ENCODE data around the gene ATP1B2.

Gene ATP1B2

DNA sequence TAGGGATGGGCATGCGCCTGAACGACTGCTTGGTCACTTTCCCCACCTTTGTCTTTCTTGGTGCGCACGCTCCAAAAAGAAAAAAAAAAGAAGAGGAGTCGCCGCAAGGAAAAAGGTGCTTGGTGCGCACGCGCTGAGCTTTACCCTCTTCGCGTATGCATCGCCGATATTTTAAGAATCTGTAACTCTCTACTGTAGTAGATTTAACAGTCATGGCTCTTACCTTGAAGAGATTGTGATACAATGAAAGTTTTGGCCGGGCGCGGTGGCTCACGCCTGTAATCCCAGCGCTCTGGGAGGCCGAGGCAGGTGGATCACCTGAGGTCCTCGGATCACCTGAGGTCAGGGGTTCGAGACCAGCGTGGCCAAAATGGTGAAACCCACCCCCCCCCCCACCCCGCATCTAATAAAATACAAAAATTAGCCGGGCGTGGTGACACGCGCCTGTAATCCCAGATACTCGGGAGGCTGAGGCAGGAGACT is 35.4 kb upstream of the ATP1B2 start:
- TF ChIP-seq, protein P1, sequence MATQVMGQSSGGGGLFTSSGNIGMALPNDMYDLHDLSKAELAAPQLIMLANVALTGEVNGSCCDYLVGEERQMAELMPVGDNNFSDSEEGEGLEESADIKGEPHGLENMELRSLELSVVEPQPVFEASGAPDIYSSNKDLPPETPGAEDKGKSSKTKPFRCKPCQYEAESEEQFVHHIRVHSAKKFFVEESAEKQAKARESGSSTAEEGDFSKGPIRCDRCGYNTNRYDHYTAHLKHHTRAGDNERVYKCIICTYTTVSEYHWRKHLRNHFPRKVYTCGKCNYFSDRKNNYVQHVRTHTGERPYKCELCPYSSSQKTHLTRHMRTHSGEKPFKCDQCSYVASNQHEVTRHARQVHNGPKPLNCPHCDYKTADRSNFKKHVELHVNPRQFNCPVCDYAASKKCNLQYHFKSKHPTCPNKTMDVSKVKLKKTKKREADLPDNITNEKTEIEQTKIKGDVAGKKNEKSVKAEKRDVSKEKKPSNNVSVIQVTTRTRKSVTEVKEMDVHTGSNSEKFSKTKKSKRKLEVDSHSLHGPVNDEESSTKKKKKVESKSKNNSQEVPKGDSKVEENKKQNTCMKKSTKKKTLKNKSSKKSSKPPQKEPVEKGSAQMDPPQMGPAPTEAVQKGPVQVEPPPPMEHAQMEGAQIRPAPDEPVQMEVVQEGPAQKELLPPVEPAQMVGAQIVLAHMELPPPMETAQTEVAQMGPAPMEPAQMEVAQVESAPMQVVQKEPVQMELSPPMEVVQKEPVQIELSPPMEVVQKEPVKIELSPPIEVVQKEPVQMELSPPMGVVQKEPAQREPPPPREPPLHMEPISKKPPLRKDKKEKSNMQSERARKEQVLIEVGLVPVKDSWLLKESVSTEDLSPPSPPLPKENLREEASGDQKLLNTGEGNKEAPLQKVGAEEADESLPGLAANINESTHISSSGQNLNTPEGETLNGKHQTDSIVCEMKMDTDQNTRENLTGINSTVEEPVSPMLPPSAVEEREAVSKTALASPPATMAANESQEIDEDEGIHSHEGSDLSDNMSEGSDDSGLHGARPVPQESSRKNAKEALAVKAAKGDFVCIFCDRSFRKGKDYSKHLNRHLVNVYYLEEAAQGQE (IDR thresholded peaks at IDR 0.05; ENCODE audit: insufficient replicate concordance, low read depth), result no peak
- TF ChIP-seq, protein P2, sequence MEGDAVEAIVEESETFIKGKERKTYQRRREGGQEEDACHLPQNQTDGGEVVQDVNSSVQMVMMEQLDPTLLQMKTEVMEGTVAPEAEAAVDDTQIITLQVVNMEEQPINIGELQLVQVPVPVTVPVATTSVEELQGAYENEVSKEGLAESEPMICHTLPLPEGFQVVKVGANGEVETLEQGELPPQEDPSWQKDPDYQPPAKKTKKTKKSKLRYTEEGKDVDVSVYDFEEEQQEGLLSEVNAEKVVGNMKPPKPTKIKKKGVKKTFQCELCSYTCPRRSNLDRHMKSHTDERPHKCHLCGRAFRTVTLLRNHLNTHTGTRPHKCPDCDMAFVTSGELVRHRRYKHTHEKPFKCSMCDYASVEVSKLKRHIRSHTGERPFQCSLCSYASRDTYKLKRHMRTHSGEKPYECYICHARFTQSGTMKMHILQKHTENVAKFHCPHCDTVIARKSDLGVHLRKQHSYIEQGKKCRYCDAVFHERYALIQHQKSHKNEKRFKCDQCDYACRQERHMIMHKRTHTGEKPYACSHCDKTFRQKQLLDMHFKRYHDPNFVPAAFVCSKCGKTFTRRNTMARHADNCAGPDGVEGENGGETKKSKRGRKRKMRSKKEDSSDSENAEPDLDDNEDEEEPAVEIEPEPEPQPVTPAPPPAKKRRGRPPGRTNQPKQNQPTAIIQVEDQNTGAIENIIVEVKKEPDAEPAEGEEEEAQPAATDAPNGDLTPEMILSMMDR (IDR thresholded peaks at IDR 0.05; ENCODE audit: insufficient read depth, low read length), result no peak
- no peak for TF ChIP-seq POLR2AphosphoS5 (IDR thresholded peaks at IDR 0.05; ENCODE audit: low read depth)
- H3K27ac ChIP-seq (replicated peaks), result no peak overlapping the region
- H3K27me3 ChIP-seq (ENCODE audit: insufficient read depth, poor library complexity, severe bottlenecking), result no peaks in the 10 kb centered on the region
- DNase-seq (ENCODE audit: low read depth in 1 of 2, low spot score in 1 of 2), result no peak
- H3K4me3 ChIP-seq (replicated peaks; ENCODE audit: insufficient read depth, low read length), result no peak overlapping the region

DNA sequence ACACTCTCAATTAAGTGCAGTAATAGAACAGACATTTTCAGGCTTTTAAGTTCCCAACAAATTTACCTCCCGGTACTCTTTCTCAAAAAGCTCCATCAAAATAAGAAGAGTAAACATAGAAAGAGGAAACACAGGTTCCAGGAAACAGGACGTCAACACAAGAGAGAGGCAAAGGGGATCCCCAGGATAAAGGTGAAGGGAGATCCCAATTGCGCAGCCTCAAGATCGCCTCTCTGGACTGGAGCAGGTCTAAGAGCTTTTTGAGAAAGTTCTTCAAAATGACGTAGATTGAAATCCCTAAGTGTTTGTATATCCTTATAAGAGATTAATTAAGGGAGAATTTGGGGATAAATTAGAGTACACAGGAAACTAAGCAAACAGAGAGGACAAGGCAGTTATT is 32.1 kb upstream of the ATP1B2 start:
- Histone ChIP-seq H3K27ac (replicated peaks) (no peak overlapping the region), H3K27me3 (ENCODE audit: insufficient read depth, poor library complexity, severe bottlenecking) (no peaks in the 10 kb centered on the region), H3K4me3 (replicated peaks; ENCODE audit: insufficient read depth, low read length) (no peak overlapping the region)
- DNase-seq (ENCODE audit: low read depth in 1 of 2, low spot score in 1 of 2), result no peak
- TF ChIP-seq SPI1 (IDR thresholded peaks at IDR 0.05; ENCODE audit: borderline replicate concordance, low read depth) (no peak), POLR2AphosphoS5 (IDR thresholded peaks at IDR 0.05; ENCODE audit: low read depth) (no peak), GABPA (IDR thresholded peaks at IDR 0.05; ENCODE audit: low read depth) (no peak)
- TF ChIP-seq, protein P2 (IDR thresholded peaks at IDR 0.05; ENCODE audit: insufficient read depth, low read length), result no peak
- TF ChIP-seq, protein P1 (IDR thresholded peaks at IDR 0.05; ENCODE audit: insufficient replicate concordance, low read depth), result no peak

DNA sequence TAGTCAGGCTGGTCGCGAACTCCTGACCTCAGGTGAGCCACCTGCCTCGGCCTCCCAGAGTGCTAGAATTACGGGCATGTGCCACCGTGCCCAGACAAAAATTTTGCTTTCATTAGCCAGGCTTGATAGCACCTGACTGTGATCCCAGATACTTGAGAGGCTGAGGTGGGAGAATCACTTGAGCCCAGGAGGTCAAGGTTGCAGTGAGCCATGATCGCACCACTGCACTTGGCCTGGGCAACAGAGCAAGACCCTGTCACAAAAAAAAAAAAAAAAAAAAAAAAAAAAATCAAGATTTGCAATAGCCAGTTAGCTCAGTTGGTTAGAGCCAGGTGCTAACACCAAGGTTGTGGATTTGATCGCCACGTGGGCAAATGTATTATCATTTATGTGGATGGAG is 29.9 kb upstream of the ATP1B2 start:
- no peak overlapping the region for H3K4me3 ChIP-seq (replicated peaks; ENCODE audit: insufficient read depth, low read length)
- no peak for TF ChIP-seq SPI1 (IDR thresholded peaks at IDR 0.05; ENCODE audit: borderline replicate concordance, low read depth)
- TF ChIP-seq, protein P2 (IDR thresholded peaks at IDR 0.05; ENCODE audit: insufficient read depth, low read length), result no peak
- no peak for TF ChIP-seq POLR2AphosphoS5 (IDR thresholded peaks at IDR 0.05; ENCODE audit: low read depth)
- TF ChIP-seq, protein P1 (IDR thresholded peaks at IDR 0.05; ENCODE audit: insufficient replicate concordance, low read depth), result no peak
- no peak for TF ChIP-seq GABPA (IDR thresholded peaks at IDR 0.05; ENCODE audit: low read depth)
- H3K27ac ChIP-seq (replicated peaks), result no peak overlapping the region
- no peaks in the 10 kb centered on the region for H3K27me3 ChIP-seq (ENCODE audit: insufficient read depth, poor library complexity, severe bottlenecking)
- DNase-seq (ENCODE audit: low read depth in 1 of 2, low spot score in 1 of 2), result no peak

Data from HL-60 (cell line).